Measurements from ENCODE around the gene DDX28.
A peak's percentile ranks its signal among the peaks of the same experiment; 100 is the strongest.

The DDX28 gene

GRCh38 chr16:68047987-68048386, 25.0 kb upstream of the DDX28 start:
- H3K4me3 ChIP-seq (ENCODE audit: low read depth, low read length) = no peak overlapping the region
- TF ChIP-seq MAX (IDR thresholded peaks at IDR 0.05; ENCODE audit: low read depth, low read length) (no peak), CTCF (IDR thresholded peaks at IDR 0.05; ENCODE audit: low read depth, low read length) (no peak), POLR2A (IDR thresholded peaks at IDR 0.05; ENCODE audit: extremely low read depth, insufficient read length) (no peak)
- DNase-seq (ENCODE audit: low read depth) = no peak

- no peak for TF ChIP-seq CTCF (IDR thresholded peaks at IDR 0.05; ENCODE audit: low read depth, low read length)
- TF ChIP-seq POLR2A (IDR thresholded peaks at IDR 0.05; ENCODE audit: extremely low read depth, insufficient read length) = no peak
- TF ChIP-seq MYC (IDR thresholded peaks at IDR 0.05; ENCODE audit: low read depth, low read length) = no peak
- TF ChIP-seq MAX (IDR thresholded peaks at IDR 0.05; ENCODE audit: low read depth, low read length) = no peak
Measured at GRCh38 chr16:68046106-68046505, 23.1 kb upstream of the DDX28 start.

GRCh38 chr16:68041783-68042182, 18.8 kb upstream of the DDX28 start:
- no peak for TF ChIP-seq MYC (IDR thresholded peaks at IDR 0.05; ENCODE audit: low read depth, low read length)
- no peak for TF ChIP-seq MAX (IDR thresholded peaks at IDR 0.05; ENCODE audit: low read depth, low read length)
- no peak for TF ChIP-seq POLR2A (IDR thresholded peaks at IDR 0.05; ENCODE audit: extremely low read depth, insufficient read length)
- no peak for TF ChIP-seq CTCF (IDR thresholded peaks at IDR 0.05; ENCODE audit: low read depth, low read length)
- no peak overlapping the region for H3K4me3 ChIP-seq (ENCODE audit: low read depth, low read length)
- DNase-seq (ENCODE audit: low read depth) = peak; percentile 49

More at GRCh38 chr16:68046106-68046505, 23.1 kb upstream of the DDX28 start:
- no peak for DNase-seq (ENCODE audit: low read depth)
- no peak overlapping the region for H3K4me3 ChIP-seq (ENCODE audit: low read depth, low read length)

- DNase-seq (ENCODE audit: low read depth) = peak; percentile 86
- TF ChIP-seq MAX (IDR thresholded peaks at IDR 0.05; ENCODE audit: low read depth, low read length) = no peak
- TF ChIP-seq POLR2A (IDR thresholded peaks at IDR 0.05; ENCODE audit: extremely low read depth, insufficient read length) = no peak
- TF ChIP-seq CTCF (IDR thresholded peaks at IDR 0.05; ENCODE audit: low read depth, low read length) = peak; percentile 92
- TF ChIP-seq MYC (IDR thresholded peaks at IDR 0.05; ENCODE audit: low read depth, low read length) = no peak
- H3K4me3 ChIP-seq (ENCODE audit: low read depth, low read length) = no peak overlapping the region
Measured at GRCh38 chr16:68040506-68041288, 17.7 kb upstream of the DDX28 start.

- DNase-seq (ENCODE audit: low read depth) = no peak
- TF ChIP-seq MYC (IDR thresholded peaks at IDR 0.05; ENCODE audit: low read depth, low read length) (no peak), CTCF (IDR thresholded peaks at IDR 0.05; ENCODE audit: low read depth, low read length) (no peak), POLR2A (IDR thresholded peaks at IDR 0.05; ENCODE audit: extremely low read depth, insufficient read length) (no peak), MAX (IDR thresholded peaks at IDR 0.05; ENCODE audit: low read depth, low read length) (no peak)
- H3K4me3 ChIP-seq (ENCODE audit: low read depth, low read length) = no peak overlapping the region
Measured at GRCh38 chr16:68037841-68038597, 15.0 kb upstream of the DDX28 start.

Data from NB4 (cell line).